ENCODE measurements around the gene PRSS57. TPM values are rescaled to one million over a fixed set of nuclear protein-coding genes. Genes with fewer than 3 reads are reported as not detected.

PRSS57 gene
- total RNA-seq, 1 donor from 2014 or later, result not detected

- no peaks in the 10 kb centered on the region for H3K4me1 ChIP-seq
- H3K27me3 ChIP-seq (ENCODE audit: low read depth), result peaks cover 7% of the 10 kb centered on the region
- peak; percentile 72 for DNase-seq
- H3K36me3 ChIP-seq, result no peaks in the 10 kb centered on the region
- H3K4me3 ChIP-seq, result no peak overlapping the region
- H3K9me3 ChIP-seq (replicated peaks), result no peaks in the 10 kb centered on the region
- intact Hi-C loops (cut with micrococcal nuclease), result no loop called here
- no peak for TF ChIP-seq CTCF (IDR thresholded peaks at IDR 0.05; ENCODE audit: borderline replicate concordance)
- peak overlapping the region; percentile 30 for H3K27ac ChIP-seq (replicated peaks)
These were observed 5.0 kb downstream of the PRSS57 start for GRCh38 chr19:690203-690602.

GRCh38 chr19:688992-689391, 6.3 kb downstream of the PRSS57 start:
- Histone ChIP-seq H3K4me1 (no peaks in the 10 kb centered on the region), H3K36me3 (no peaks in the 10 kb centered on the region), H3K27me3 (ENCODE audit: low read depth) (no peaks in the 10 kb centered on the region), H3K9me3 (replicated peaks) (no peaks in the 10 kb centered on the region), H3K4me3 (no peak overlapping the region), H3K27ac (replicated peaks) (no peak overlapping the region)
- intact Hi-C loops (cut with micrococcal nuclease), result no loop called here
- TF ChIP-seq CTCF (IDR thresholded peaks at IDR 0.05; ENCODE audit: borderline replicate concordance), result no peak
- no peak for DNase-seq

- TF ChIP-seq CTCF (IDR thresholded peaks at IDR 0.05; ENCODE audit: borderline replicate concordance), result no peak
- H3K9me3 ChIP-seq (replicated peaks), result no peaks in the 10 kb centered on the region
- H3K4me1 ChIP-seq, result no peaks in the 10 kb centered on the region
- no peaks in the 10 kb centered on the region for H3K36me3 ChIP-seq
- H3K27me3 ChIP-seq (ENCODE audit: low read depth), result no peaks in the 10 kb centered on the region
- H3K4me3 ChIP-seq, result no peak overlapping the region
- intact Hi-C loops (cut with micrococcal nuclease), result no loop called here
- DNase-seq, result no peak
- no peak overlapping the region for H3K27ac ChIP-seq (replicated peaks)
These were observed 7.0 kb downstream of the PRSS57 start for GRCh38 chr19:688214-688613.

GRCh38 chr19:687569-688166, 7.6 kb downstream of the PRSS57 start:
- intact Hi-C loops (cut with micrococcal nuclease), result no loop called here
- H3K9me3 ChIP-seq (replicated peaks), result no peaks in the 10 kb centered on the region
- H3K36me3 ChIP-seq, result no peaks in the 10 kb centered on the region
- no peak overlapping the region for H3K27ac ChIP-seq (replicated peaks)
- H3K27me3 ChIP-seq (ENCODE audit: low read depth), result no peaks in the 10 kb centered on the region
- TF ChIP-seq CTCF (IDR thresholded peaks at IDR 0.05; ENCODE audit: borderline replicate concordance), result no peak
- H3K4me3 ChIP-seq, result no peak overlapping the region
- no peak for DNase-seq
- H3K4me1 ChIP-seq, result no peaks in the 10 kb centered on the region

GRCh38 chr19:686589-687297, 8.5 kb downstream of the PRSS57 start:
- H3K36me3 ChIP-seq, result no peaks in the 10 kb centered on the region
- no peak overlapping the region for H3K4me3 ChIP-seq
- no peaks in the 10 kb centered on the region for H3K4me1 ChIP-seq
- no peaks in the 10 kb centered on the region for H3K27me3 ChIP-seq (ENCODE audit: low read depth)
- TF ChIP-seq CTCF (IDR thresholded peaks at IDR 0.05; ENCODE audit: borderline replicate concordance), result no peak
- no peak for DNase-seq
- intact Hi-C loops (cut with micrococcal nuclease), result no loop called here
- no peak overlapping the region for H3K27ac ChIP-seq (replicated peaks)
- no peaks in the 10 kb centered on the region for H3K9me3 ChIP-seq (replicated peaks)
